SK-N-MC (cell line): ENCODE results near the gene MKS1.

Experiments used
- DNase-seq: peaks from one replicate; pipeline ENCODE4 v3.0.0-alpha.2; 2011; ENCODE audit warnings: low read depth, low spot score
- H3K27ac ChIP-seq: fragments of 200-600 bp; sonication (generic); 2 replicates; pipeline ENCODE4 v1.5.1; 2016; ENCODE audit warnings: mixed run types
- H3K36me3 ChIP-seq: fragments of 200-600 bp; sonication (generic); 2 replicates; pipeline ENCODE4 v1.6.1; 2017; ENCODE audit warnings: antibody characterized with exemption, low read length, mixed read lengths; ENCODE audit not compliant: insufficient read depth
- H3K4me3 ChIP-seq: fragments of 200-600 bp; sonication (generic); 2 replicates; pipeline ENCODE4 v1.5.1; 2016
- H3K9ac ChIP-seq: fragments of 200-600 bp; sonication (generic); 2 replicates; pipeline ENCODE4 v1.8.0; 2017; ENCODE audit warnings: mixed run types, mixed read lengths; ENCODE audit not compliant: insufficient read length
- H3K9me3 ChIP-seq: fragments of 200-600 bp; sonication (generic); 2 replicates; pipeline ENCODE4 v1.6.1; 2017; ENCODE audit warnings: low read depth, mild to moderate bottlenecking, antibody characterized with exemption, low read length, moderate library complexity, mixed read lengths
- EZH2 ChIP-seq: fragments of 200-600 bp; sonication (generic); IDR thresholded peaks from one replicate; pipeline ENCODE4 v1.6.1; 2017; ENCODE audit warnings: antibody characterized with exemption
- FOXP2 ChIP-seq: optimal IDR thresholded peaks from 2 replicates; pipeline ENCODE3; 2011; ENCODE audit warnings: mild to moderate bottlenecking, moderate library complexity; ENCODE audit not compliant: insufficient read depth; ENCODE audit errors: extremely low read length, control extremely low read depth
- POLR2AphosphoS5 ChIP-seq: IDR thresholded peaks from 2 replicates; pipeline ENCODE4 v1.6.1; 2012; ENCODE audit warnings: mild to moderate bottlenecking, low read depth, low read length, borderline replicate concordance

Gene MKS1

GRCh38 chr17:58186591-58186990 is 32.5 kb downstream of the MKS1 start:
- Histone ChIP-seq H3K4me3 (no peak overlapping the region), H3K9ac (no peak overlapping the region), H3K9me3 (no peaks in the 10 kb centered on the region), H3K36me3 (no peaks in the 10 kb centered on the region), H3K27ac (no peak overlapping the region)
- no peak for DNase-seq
- no peak for TF ChIP-seq EZH2
- TF ChIP-seq FOXP2: no peak
- no peak for TF ChIP-seq POLR2AphosphoS5

- H3K9me3 ChIP-seq: no peaks in the 10 kb centered on the region
- TF ChIP-seq POLR2AphosphoS5 (no peak), FOXP2 (no peak), EZH2 (no peak)
- H3K36me3 ChIP-seq: no peaks in the 10 kb centered on the region
- no peak overlapping the region for H3K27ac ChIP-seq
- DNase-seq: no peak
- no peak overlapping the region for H3K4me3 ChIP-seq
- H3K9ac ChIP-seq: no peak overlapping the region
These were observed 33.9 kb downstream of the MKS1 start for GRCh38 chr17:58184986-58185761.

- Histone ChIP-seq H3K9me3 (no peaks in the 10 kb centered on the region), H3K9ac (no peak overlapping the region), H3K27ac (no peak overlapping the region), H3K4me3 (no peak overlapping the region), H3K36me3 (no peaks in the 10 kb centered on the region)
- TF ChIP-seq EZH2 (no peak), FOXP2 (no peak), POLR2AphosphoS5 (no peak)
- no peak for DNase-seq
These were observed 34.6 kb downstream of the MKS1 start for GRCh38 chr17:58184308-58184985.

GRCh38 chr17:58183514-58183913 is 35.5 kb downstream of the MKS1 start:
- Histone ChIP-seq H3K36me3 (no peaks in the 10 kb centered on the region), H3K9me3 (no peaks in the 10 kb centered on the region), H3K9ac (no peak overlapping the region), H3K4me3 (no peak overlapping the region), H3K27ac (no peak overlapping the region)
- no peak for DNase-seq
- TF ChIP-seq FOXP2 (no peak), EZH2 (no peak), POLR2AphosphoS5 (no peak)

- TF ChIP-seq POLR2AphosphoS5: no peak
- no peak for TF ChIP-seq EZH2
- no peak for TF ChIP-seq FOXP2
- Histone ChIP-seq H3K36me3 (no peaks in the 10 kb centered on the region), H3K27ac (no peak overlapping the region), H3K9ac (no peak overlapping the region), H3K9me3 (no peaks in the 10 kb centered on the region), H3K4me3 (no peak overlapping the region)
- no peak for DNase-seq
These were observed 37.3 kb downstream of the MKS1 start for GRCh38 chr17:58181796-58182195.

GRCh38 chr17:58176200-58176599 is 42.9 kb downstream of the MKS1 start:
- no peak overlapping the region for H3K27ac ChIP-seq

GRCh38 chr17:58174871-58175270 is 44.2 kb downstream of the MKS1 start:
- Histone ChIP-seq H3K27ac (no peak overlapping the region), H3K9me3 (no peaks in the 10 kb centered on the region), H3K36me3 (no peaks in the 10 kb centered on the region), H3K9ac (no peak overlapping the region), H3K4me3 (no peak overlapping the region)
- TF ChIP-seq POLR2AphosphoS5 (no peak), EZH2 (no peak), FOXP2 (no peak)
- DNase-seq: no peak

More at GRCh38 chr17:58176200-58176599, 42.9 kb downstream of the MKS1 start:
- Histone ChIP-seq H3K9me3 (no peaks in the 10 kb centered on the region), H3K36me3 (no peaks in the 10 kb centered on the region), H3K9ac (no peak overlapping the region), H3K4me3 (no peak overlapping the region)
- TF ChIP-seq FOXP2 (no peak), EZH2 (no peak), POLR2AphosphoS5 (no peak)
- DNase-seq: no peak

GRCh38 chr17:58172369-58173071 is 46.5 kb downstream of the MKS1 start:
- H3K9me3 ChIP-seq: no peaks in the 10 kb centered on the region
- H3K4me3 ChIP-seq: no peak overlapping the region
- no peak overlapping the region for H3K9ac ChIP-seq
- no peaks in the 10 kb centered on the region for H3K36me3 ChIP-seq
- TF ChIP-seq EZH2 (no peak), FOXP2 (no peak), POLR2AphosphoS5 (no peak)
- H3K27ac ChIP-seq: no peak overlapping the region
- peak; percentile 1 for DNase-seq
